GM18511 (cell line): ENCODE measurements around the gene MS4A18.

Experiments used
- ATAC-seq: cut with Tn5 transposase; IDR thresholded peaks from one replicate; pipeline ENCODE4 v1.9.1; 2021; ENCODE audit warnings: mild to moderate bottlenecking, moderate library complexity; ENCODE audit not compliant: unreplicated experiment

Gene MS4A18

GRCh38 chr11:60764879-60765278, 40.4 kb downstream of the MS4A18 start:
- ATAC-seq, result peak; percentile 43

GRCh38 chr11:60765355-60765754, 40.8 kb downstream of the MS4A18 start:
- no peak for ATAC-seq

- ATAC-seq, result no peak
These were observed 42.0 kb downstream of the MS4A18 start for GRCh38 chr11:60766547-60766946.

- no peak for ATAC-seq
These were observed 42.9 kb downstream of the MS4A18 start for GRCh38 chr11:60767388-60767811.

GRCh38 chr11:60768202-60768601, 43.7 kb downstream of the MS4A18 start:
- no peak for ATAC-seq

GRCh38 chr11:60769273-60769672, 44.8 kb downstream of the MS4A18 start:
- no peak for ATAC-seq

- ATAC-seq, result no peak
These were observed 45.3 kb downstream of the MS4A18 start for GRCh38 chr11:60769811-60770210.

- no peak for ATAC-seq
These were observed 46.6 kb downstream of the MS4A18 start for GRCh38 chr11:60771146-60771545.

GRCh38 chr11:60771879-60772525, 47.5 kb downstream of the MS4A18 start:
- ATAC-seq, result no peak

GRCh38 chr11:60772666-60773065, 48.1 kb downstream of the MS4A18 start:
- ATAC-seq, result no peak

GRCh38 chr11:60774726-60775125, 50.2 kb downstream of the MS4A18 start:
- no peak for ATAC-seq

GRCh38 chr11:60775420-60775961, 51.0 kb downstream of the MS4A18 start:
- ATAC-seq, result peak; percentile 89

- no peak for ATAC-seq
These were observed 51.6 kb downstream of the MS4A18 start for GRCh38 chr11:60776167-60776566.

- ATAC-seq, result no peak
These were observed 52.6 kb downstream of the MS4A18 start for GRCh38 chr11:60777106-60777505.

- ATAC-seq, result no peak
These were observed 53.1 kb downstream of the MS4A18 start for GRCh38 chr11:60777572-60777971.

GRCh38 chr11:60780065-60780464, 55.5 kb downstream of the MS4A18 start:
- no peak for ATAC-seq

GRCh38 chr11:60780774-60781173, 56.3 kb downstream of the MS4A18 start:
- ATAC-seq, result no peak

- ATAC-seq, result no peak
These were observed 56.9 kb downstream of the MS4A18 start for GRCh38 chr11:60781286-60781980.

- ATAC-seq, result no peak
These were observed 57.4 kb downstream of the MS4A18 start for GRCh38 chr11:60781981-60782316.

- ATAC-seq, result no peak
These were observed 58.0 kb downstream of the MS4A18 start for GRCh38 chr11:60782393-60783140.

- no peak for ATAC-seq
These were observed 58.6 kb downstream of the MS4A18 start for GRCh38 chr11:60783141-60783484.

- ATAC-seq, result no peak
These were observed 59.4 kb downstream of the MS4A18 start for GRCh38 chr11:60783911-60784310.
